Liver (tissue), 3 donors: ENCODE measurements around the gene ZDHHC11B.
"Not testable (repeated sequence)": the region's sequence is repeated elsewhere in the genome, so short reads cannot be mapped to it uniquely, and the experiment has no call there.

Experiments
- ATF3 ChIP-seq: IDR thresholded peaks from 2 replicates; pipeline ENCODE4 v1.6.1; 2016; ENCODE audit warnings: antibody characterized with exemption
- GABPA ChIP-seq, 2 donors: IDR thresholded peaks in 1 of 2; conservative IDR thresholded peaks in 1 of 2; 2 replicates each; pipeline ENCODE4 v1.6.1; 2016; ENCODE audit warnings: antibody characterized with exemption in 2 of 2, mild to moderate bottlenecking in 1 of 2, moderate library complexity in 1 of 2
- JUND ChIP-seq, 2 donors: IDR thresholded peaks; 2 replicates each; pipeline ENCODE4 v1.6.1; 2016; ENCODE audit warnings: antibody characterized with exemption in 2 of 2
- MAX ChIP-seq: IDR thresholded peaks from 2 replicates; pipeline ENCODE4 v1.6.1; 2016; ENCODE audit warnings: antibody characterized with exemption
- RXRA ChIP-seq, 2 donors: IDR thresholded peaks; 2 replicates each; pipeline ENCODE4 v1.6.1; 2017 to 2018; ENCODE audit warnings: antibody characterized with exemption in 2 of 2, mild to moderate bottlenecking in 1 of 2
- SP1 ChIP-seq: IDR thresholded peaks from 2 replicates; pipeline ENCODE4 v1.6.1; 2018; ENCODE audit warnings: antibody characterized with exemption, mild to moderate bottlenecking
- TAF1 ChIP-seq: conservative IDR thresholded peaks from 2 replicates; pipeline ENCODE4 v1.6.1; 2016; ENCODE audit warnings: antibody characterized with exemption, mild to moderate bottlenecking
- TF ChIP-seq, protein P1 (sequence below): fragments of 150-350 bp; IDR thresholded peaks from 2 replicates; pipeline ENCODE4 v1.5.1; 2017; ENCODE audit warnings: improper control_type of control experiment, low read depth, low read length; ENCODE audit not compliant: missing input control
- donor health status: healthy.
- donor health status: healthy.

DNA sequence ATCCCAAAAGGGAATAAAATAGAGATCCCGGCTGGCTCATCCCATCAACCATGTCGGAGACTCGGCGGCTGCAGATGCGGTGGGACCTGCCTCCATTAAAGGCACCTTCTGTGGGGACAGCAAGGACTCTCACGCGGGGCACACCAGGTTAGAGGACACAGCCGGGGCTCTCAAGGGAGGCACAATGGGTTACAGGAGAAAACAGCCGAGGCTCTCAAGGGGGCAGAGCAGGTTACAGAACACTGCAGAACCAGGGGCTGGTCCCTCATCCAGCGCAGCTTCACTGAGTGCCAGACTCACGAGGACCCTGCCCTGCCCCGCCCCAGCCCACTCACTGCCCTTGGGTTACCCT is 98.4 kb downstream of the ZDHHC11B start:
- TF ChIP-seq, protein P1, sequence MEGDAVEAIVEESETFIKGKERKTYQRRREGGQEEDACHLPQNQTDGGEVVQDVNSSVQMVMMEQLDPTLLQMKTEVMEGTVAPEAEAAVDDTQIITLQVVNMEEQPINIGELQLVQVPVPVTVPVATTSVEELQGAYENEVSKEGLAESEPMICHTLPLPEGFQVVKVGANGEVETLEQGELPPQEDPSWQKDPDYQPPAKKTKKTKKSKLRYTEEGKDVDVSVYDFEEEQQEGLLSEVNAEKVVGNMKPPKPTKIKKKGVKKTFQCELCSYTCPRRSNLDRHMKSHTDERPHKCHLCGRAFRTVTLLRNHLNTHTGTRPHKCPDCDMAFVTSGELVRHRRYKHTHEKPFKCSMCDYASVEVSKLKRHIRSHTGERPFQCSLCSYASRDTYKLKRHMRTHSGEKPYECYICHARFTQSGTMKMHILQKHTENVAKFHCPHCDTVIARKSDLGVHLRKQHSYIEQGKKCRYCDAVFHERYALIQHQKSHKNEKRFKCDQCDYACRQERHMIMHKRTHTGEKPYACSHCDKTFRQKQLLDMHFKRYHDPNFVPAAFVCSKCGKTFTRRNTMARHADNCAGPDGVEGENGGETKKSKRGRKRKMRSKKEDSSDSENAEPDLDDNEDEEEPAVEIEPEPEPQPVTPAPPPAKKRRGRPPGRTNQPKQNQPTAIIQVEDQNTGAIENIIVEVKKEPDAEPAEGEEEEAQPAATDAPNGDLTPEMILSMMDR = not testable (repeated sequence)
- not testable (repeated sequence) for TF ChIP-seq GABPA (IDR thresholded peaks at IDR 0.05 in 1 of 2, conservative IDR thresholded peaks at IDR 0.05 in 1 of 2); MAX; SP1; ATF3; RXRA (IDR thresholded peaks at IDR 0.05); JUND (IDR thresholded peaks at IDR 0.05); TAF1
